NCI-H1436 treated with DMSO at 0.1 percent for 48 hours (cell line): ENCODE measurements around the gene NEO1.

Experiments
- DNase-seq: peaks from one replicate; lab custom pipeline; 2025; lab: John Stamatoyannopoulos, UW

Gene NEO1

DNA sequence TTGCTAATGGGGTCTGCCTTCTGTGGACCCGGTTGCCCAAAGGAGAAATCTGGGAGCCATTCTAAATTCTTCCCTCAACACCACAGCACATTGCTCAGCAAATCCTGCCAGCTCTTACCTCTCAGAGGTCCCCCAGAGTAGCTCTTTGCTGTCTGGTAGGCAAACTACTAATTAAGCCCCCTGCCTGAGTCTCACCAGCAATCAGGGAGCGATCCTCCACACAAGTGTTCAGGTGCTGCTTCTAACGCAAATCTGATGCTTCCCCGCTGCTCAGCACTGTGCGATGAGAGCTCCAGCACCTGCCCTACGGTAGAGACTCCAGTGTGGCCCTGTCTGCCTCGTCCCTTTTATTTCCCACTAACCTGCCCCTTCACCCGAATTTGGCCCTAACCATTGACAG is 256.0 kb downstream of the NEO1 start:
- DNase-seq, result no peak

DNA sequence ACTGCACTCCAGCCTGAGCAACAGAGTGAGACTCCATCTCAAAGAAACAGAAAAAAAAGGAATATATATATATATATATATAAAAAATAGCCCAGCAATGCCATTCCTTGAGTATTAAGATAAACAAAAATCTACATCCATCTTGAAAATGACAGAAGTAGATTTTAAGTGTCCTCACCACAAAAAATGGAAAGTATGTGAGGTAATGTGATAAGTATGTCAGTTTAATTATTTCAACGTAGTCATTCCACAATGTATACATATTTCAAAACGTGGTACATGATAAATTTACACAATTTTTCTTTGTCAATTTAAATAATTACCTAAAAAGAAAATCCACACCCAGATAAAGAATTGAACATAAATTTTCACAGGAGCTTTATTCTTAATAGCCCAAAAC is 261.6 kb downstream of the NEO1 start:
- no peak for DNase-seq

DNA sequence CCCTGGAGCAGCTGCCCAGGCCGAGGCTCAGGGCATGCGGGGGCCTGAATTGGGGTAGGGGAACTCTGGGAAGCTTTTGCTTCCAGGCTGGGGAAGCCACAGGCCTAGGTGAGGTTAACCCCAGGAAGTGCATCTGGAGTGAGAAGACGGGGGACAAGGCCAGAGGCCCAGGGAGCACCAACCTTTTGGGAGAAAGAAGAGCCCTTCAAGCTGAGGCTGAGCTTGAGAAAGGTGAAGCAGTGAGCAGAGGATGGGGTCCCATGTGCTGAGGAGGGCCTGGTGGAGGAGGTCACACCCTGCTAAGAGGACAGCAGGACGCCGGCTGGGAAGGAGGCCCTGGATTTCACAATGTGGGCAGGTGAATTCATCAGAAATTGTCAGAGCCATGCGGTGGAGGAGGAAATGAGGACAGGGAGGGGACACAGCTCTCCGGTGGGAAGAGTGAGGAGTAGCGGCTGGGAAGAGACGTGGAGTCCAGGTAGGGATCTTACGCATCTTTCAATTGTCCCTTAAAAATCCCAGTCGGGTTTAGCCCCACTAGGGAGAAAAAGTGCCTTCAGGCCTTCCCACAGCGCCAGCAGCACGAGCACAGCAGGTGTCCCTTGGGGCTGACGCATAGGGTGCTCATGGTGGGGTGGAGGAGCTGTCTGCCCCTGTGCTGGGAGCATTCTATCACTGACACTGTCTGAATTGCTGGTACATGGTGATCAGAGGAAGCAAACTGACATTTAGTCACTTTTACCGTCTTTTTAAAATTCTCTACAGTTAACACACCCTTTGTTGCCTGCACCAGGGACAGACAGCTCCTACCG is 265.6 kb downstream of the NEO1 start:
- no peak for DNase-seq

DNA sequence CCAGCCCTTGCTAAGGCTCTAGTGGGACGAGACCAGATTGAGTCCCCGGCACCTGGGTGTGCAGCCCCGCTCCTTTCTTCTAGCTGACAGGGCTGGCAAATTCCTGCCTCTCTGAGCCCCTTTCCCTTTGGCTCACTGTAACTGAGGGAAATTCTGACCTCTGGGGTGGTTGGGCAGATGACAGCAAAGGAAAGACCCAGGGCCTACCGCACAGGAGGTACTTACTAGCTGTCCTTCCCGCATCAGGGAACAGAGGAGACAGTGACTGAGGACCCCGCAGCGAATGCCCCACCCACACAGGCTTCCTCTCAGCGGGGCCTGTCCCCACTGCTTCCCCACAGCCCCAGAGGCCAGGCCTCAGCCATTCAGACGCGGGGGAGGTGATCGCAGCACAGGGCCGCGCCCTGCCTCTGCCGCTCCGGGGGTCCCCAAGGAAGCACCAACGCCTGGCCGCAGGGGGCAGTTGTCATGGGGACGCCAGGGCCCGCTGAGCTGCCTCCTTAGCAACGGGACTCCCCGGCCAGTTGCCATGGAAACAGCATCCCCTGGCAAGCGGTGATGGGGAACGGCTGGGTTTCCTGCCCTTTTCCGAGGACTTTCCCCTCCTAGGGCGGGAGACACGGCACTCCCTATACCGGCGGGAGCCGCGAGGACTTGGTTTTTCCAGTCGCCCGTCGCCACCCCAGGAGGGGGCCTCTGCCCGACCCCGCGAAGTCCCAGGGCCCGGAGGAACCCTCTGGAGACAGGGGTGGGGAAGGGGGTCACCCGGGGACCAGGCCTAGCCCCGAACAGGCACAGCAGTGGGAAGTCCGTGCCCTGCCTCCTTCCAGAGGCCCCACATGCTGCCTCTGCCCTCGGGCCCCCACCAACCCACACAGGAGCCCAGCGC is 266.4 kb downstream of the NEO1 start:
- DNase-seq, result no peak

DNA sequence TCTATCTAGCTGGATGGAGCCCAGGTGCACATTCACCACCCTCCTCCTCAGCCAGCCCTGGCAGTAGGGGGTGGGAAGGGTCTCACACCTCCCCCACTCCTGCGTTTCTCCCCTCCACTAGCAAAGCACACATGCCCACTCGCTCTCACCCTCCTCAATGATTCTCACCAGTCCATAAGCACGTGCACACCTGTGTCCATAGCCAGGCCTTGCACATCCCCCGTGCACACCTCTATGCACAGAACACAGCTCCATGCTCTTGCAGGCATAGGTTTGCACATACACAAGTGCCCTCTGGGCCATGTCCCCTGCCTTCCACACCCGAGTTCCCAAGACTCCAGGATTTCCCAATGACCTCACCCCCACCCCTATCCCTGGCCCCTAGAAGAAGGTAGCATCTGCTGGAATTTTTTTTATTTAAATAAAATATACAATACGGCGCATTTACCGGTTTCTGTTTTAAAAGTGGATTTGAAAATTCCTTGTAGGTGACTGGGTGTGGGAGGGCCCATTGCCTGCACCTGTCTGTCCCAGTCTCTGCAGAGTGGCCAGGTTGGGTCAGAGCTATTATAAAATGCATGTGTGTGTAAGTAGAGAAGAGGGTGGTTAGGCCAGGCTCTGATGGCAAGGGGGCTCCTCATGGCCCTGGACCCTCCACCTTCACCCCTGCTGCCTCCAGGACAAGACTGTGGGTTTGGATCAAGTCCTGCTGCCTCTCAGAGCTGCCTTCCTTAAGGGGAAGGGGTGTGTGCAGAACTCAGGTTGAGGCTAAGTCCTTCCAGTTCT is 267.4 kb downstream of the NEO1 start:
- no peak for DNase-seq

DNA sequence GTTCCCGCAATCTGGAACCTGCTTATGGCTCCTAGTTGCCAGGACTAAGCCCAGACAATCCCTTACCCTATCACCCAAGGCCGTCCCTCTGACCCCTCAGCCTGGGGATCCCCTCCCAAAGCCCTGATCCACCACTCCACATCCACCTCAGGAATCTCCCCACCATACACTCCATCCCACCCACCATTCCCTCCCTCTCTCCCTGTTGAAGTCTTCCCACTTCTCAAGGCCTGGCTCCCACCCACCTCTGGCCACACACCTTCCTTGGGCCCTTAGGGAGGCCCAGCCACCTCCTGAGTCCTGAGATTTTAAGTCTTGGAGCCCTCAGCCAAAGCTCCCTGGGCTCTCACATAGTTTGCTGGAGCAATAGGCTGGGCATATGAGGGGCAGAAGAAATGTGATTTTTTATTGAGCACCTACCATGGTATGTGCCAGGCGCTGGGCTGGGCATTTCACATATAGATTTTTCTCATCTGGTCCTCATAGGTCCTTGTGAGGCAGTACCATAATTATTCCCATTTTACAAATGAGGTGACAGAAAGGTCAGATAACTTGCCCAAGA is 268.4 kb downstream of the NEO1 start:
- DNase-seq, result no peak

DNA sequence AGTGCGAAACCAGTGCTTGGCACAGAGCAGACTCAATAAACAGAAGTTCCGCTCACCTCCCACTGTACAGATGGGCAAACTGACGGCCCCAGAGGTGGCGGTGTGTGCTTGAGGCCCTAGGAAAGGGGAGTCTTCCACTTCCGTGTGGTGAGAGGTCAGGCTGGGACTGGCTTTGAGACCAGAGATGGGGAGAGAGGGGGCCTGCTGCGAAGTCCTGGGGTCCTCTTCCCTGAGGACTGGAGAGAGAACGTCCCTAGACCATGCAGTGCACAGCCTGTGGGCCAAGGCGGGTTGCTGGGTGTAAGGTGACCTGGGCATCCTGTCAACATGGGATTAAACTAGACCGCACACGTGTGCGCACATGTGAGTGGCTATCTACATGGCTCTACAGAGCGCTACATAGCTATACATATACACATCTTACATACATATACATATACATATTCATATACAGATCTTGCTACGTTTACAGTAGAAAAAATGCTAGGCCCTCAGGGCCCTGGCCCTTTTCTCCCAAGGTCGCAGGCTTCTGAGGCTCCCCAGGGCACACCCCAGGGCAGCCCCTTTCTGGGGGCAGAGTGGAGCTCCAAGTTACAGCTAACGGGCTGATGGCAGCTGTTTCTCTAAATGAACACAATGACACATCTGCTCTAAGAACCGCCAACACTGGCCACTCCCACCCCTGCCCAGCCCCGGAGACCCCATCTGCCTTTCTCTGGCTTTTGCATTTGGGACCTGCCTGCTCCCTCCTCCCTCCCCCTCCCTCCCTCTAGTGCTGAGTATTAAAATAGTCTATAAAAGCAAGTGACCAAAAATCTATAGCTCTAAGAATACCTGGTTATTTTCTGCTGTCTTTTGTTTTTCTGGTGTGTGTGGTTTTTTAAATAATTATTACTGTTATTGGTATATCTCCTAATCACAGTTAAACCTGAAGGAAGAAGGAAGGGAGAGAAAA is 269.5 kb downstream of the NEO1 start:
- DNase-seq, result no peak

DNA sequence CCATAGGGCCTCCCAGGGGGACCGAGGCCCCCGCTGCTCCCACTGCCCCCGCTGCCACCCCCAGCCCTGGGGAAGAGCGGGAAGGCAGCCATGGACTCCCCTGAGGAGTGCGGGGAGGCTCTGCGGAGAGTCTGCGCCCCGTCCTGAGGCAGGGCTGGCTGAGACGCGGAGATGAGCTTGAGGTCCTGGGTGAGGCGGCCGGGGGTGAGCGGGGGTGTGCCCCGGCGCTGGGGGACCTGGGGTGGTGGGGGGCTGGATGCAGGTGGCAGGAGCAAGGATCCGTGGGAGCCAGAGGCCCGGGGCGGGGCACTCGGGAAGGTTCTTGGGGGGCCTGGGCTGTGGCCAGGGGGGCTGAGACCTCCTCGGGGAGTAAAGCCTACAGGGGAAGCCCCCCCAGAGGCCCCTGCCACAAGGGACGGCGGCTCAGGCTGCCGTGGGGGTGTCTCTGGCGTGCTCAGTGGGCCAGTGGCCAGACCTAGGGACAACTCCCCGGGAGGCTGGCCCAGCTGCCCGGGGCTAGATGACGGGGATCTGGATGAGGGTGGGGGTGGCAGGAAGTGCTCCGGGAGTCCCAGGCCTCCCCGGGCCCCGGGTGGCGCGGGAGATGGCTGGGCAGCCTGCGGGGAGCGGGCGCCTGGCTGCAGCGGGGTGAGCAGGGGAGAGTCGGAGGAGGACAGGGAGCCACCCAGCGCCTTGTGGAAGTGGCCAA is 270.6 kb downstream of the NEO1 start:
- no peak for DNase-seq

DNA sequence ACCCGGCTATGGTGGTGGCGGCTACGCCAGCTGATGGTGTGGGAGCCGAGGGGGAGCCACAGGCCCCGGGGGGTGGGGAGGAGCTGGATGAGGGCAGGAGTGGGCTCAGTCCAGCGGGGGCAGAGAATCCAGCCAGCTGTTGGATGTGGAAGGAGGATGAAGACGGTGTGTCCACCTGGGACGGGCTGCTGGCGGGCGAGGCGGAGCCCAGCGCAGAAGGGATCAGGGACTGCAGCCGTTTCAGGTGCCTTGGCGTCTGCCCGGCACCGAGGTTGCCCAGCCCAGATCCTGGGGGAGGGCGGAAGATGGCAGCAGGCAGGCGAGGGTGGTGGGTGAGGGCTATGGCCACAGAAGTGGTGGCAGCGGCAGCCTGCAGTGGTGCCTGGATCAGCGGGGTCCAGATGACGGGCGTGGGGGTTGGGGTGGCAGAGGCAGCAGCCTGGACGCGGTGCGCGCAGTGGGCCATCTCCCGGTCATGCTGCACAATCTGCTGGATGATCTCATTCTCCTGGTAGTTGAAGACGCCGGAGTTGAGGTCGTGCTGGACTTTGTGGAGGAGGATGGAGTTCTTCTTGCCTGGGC is 271.2 kb downstream of the NEO1 start:
- no peak for DNase-seq

DNA sequence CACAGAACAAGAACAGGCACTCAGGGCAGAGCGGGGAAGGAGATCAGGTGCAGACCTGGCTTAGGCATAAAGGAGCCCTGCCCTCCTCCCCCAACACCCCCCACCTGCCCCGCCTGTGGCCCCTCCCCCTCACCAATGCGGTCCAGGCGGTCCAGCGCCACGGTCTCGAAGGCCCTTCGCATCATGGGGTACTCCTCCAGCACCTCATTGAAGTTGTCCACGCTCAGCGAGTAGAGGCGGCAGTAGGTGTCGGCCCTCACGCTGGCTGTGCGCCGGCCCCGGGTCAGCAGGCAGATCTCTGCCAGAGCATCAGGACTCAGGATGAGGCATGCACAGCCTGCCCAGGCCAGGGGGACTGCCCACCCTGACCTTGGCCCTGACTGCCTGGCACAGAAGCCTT is 271.7 kb downstream of the NEO1 start:
- no peak for DNase-seq

DNA sequence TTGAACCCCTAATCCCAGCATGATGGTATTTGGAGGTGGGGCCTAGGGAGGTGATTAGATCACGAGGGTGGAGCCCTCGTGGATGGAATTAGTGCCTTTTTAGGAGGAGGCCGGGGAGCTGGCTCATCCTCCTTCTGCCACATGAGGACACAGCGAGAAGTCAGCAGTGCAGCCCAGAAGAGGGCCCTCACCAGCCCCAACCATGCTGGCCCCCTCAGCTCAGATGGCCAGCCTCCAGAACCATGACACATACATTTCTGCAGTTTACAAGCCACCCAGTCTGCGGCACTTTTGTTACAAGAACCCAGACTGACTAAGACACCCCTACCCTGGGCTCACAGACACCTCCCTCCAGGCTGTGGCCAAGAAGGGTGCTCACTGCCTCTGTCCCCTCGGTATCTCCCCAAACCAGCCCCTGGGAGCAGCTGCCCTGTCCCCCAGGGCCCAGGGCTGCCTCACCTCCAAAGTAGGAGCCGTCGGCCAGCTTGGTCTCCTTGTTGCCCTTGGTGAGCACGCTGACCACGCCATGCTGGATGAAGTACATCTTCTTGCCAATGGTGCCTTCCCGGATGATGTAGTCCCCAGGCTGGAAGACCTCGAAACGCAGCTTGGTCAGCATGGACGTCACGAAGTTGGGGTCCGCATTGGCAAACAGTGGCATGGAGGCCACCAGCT is 272.4 kb downstream of the NEO1 start:
- no peak for DNase-seq

DNA sequence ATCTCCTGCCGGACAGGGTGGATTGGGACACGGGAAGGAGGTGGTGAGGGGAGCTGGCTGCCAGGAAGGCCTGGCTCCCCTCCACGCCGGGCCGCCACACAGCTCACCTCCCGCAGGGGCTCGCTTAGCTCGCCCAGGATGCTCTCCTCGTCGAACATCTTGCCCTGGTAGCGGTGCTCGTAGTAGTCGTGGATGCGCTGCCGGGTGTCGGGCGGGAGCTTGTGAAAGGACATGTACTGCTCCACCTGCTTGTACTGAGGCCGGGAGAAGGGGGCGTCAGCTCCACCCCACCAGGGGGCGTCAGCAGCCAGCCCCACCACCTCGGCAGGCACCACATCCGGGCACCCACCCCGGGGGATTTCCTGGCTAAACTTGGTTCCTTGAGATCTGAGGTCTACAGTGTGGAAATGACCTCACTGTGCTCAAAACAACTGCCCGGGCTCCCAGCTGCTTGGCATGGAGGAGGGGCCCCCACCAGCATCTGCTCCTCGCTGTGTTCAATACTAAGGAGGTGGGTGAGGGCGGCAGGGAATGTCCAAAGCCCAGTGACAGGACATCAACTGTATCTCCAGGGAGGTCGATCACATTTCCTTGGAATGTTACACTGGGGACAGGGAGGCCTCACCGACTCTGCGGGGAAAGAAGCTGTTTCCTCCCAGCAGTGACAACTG is 273.1 kb downstream of the NEO1 start:
- no peak for DNase-seq

DNA sequence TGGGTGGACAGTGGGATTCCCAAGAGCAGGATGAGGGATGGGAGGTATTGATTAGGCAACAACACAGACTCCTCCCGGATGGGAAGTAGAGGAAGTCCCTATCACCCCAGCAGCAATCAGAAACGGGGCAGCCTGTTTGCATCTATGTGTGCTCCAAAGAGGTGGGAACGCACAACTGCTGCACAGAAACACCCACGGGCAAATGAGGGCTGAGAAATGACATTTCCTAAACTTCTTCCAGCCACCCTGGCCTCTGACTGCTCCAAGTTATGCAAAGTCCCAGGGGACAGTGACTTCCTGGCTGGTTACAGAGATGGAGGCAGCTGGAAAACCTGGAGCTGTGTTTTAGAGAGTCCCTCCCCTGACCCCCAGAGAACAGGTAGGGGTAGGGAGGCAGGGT is 273.9 kb downstream of the NEO1 start:
- no peak for DNase-seq

DNA sequence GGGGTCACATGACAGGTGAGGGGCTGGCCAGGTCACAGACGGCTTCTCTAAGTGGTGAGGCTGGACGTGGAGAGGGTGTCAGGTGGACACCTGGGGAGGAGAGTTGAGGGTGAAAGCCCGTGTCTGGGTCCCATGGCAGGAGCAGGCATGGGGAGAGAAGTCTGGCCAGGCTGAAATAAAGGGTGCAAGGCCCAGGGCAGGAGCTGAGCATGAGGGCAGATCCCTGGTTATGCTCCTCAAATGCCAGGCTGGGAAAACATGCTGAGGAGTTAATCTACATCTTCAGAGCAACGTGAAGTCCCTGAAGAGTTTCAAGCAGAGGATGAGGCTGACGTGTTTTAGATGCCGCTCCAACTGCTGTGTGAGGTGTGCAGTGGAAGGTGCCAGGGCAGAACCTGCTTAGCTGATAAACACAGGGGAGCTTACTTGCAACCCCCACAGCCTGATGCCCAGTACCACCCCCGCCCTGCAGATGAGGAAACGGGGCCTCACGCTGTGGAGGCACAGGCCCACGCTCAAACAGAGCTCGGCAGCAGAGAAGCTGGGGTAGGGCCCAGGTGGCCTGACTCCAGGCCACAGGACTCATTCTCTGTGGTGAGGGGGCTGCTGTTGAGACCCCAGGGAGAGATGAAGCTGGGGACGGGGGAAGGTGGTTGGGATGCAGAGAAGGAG is 276.0 kb downstream of the NEO1 start:
- DNase-seq, result no peak

DNA sequence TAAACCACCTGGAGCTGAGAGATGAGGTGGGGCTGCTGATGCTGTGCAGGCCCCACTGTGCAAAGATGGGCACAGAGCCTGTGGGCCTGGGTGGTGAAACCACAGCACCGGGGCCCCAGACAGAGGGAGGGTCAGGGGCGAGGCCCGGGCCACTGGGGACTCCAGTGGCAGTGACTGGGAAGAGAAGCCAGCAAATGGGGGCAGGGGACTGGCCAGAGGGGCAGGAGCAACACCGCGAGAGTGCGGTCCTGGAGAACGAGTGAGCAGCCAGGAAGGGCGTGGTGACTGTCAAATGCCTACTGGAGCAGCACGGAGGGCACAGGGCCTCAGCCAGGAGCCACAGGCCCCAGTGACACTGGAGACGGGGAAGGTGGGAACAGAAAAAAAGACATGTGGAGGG is 276.7 kb downstream of the NEO1 start:
- DNase-seq, result no peak

DNA sequence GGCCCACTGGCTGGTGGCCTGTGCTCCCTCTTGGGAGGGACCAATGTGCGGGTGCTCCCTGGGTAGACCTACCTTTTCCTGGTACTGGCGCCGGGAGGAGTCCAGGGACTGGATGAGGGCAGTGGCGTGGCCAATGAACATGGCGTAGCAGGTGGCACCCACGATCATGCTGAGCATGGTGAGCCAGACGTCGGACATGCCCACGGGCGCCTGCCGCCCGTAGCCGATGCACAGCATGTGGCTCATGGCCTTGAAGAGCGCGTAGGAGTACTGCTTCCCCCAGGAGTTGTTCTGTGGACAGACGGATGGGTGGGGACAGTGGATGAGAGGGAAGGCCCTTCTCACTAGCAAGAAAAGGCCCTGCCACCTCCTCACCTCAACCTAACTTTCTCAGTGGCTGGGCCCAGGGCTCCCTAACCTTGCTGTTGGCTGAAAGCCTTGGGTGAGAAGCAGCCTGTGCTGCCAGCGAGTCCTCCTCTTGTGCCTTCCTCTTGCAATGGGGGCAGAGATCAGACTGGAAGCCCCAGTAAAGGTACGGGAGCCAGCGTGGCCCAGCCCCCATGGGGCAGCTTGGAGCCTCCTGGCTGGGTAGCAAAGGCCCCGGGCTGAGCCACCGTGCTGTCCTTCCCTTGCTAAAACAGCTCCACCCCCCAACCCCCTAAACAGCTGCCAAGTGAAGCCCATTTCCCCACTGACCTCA is 277.4 kb downstream of the NEO1 start:
- no peak for DNase-seq

DNA sequence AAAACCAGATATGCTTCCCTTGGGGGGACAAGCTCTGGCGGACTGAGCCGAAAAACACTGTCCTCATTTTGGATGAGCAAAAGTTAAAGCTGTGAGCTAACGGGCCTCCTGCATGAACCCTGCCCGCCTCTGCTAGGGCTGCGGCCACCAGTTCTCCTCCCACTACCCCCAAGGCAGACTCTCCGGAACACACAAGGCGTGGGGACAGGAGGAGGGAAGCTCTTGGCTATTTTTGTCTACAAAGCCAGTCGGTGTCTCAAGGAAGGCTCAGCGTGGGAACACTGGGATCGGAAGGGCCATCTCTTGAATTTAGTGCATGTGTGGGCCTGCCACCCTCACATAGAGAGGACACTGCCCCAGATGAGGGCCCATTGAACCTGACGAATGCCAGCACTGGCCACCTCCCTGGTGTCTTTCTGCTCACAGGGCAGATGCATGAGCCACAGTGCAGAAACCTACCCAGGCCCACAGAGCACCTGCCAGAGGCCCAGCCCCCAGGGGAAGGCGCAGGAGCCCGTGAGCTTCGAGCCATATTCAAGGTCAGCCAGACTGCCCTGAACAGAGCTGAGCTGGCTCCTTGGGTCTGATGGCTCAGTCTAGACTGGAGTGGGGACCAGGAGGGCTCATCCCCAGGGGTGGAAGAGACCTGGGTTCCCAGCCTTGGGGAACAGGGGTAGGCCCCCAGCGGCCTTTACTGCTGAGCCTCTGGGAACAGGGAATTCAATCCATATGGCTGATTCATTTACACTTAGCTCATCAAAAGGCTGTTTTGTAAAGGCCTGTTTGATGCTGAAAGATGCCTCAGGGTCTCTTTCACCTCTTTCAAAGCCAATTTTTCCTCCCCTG is 278.2 kb downstream of the NEO1 start:
- no peak for DNase-seq
